ENCODE data around the gene POLR2J3.
"Not testable (repeated sequence)": the region's sequence is repeated elsewhere in the genome, so short reads cannot be mapped to it uniquely, and the experiment has no call there.

GRCh38 chr7:102611013-102611674 is 38.8 kb upstream of the POLR2J3 start:
- TF ChIP-seq EZH2 (IDR thresholded peaks at IDR 0.05; ENCODE audit: borderline replicate concordance, low read depth, low read length, severe bottlenecking); POLR2AphosphoS5 (IDR thresholded peaks at IDR 0.05; ENCODE audit: insufficient read depth, low read depth, low read length): not testable (repeated sequence)
- TF ChIP-seq, protein P1, sequence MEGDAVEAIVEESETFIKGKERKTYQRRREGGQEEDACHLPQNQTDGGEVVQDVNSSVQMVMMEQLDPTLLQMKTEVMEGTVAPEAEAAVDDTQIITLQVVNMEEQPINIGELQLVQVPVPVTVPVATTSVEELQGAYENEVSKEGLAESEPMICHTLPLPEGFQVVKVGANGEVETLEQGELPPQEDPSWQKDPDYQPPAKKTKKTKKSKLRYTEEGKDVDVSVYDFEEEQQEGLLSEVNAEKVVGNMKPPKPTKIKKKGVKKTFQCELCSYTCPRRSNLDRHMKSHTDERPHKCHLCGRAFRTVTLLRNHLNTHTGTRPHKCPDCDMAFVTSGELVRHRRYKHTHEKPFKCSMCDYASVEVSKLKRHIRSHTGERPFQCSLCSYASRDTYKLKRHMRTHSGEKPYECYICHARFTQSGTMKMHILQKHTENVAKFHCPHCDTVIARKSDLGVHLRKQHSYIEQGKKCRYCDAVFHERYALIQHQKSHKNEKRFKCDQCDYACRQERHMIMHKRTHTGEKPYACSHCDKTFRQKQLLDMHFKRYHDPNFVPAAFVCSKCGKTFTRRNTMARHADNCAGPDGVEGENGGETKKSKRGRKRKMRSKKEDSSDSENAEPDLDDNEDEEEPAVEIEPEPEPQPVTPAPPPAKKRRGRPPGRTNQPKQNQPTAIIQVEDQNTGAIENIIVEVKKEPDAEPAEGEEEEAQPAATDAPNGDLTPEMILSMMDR (IDR thresholded peaks at IDR 0.05; ENCODE audit: extremely low read depth in 1 of 2, insufficient read depth in 1 of 2, low read depth in 1 of 2, low read length in 2 of 2) = not testable (repeated sequence)
- TF ChIP-seq, protein P2, sequence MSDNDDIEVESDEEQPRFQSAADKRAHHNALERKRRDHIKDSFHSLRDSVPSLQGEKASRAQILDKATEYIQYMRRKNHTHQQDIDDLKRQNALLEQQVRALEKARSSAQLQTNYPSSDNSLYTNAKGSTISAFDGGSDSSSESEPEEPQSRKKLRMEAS (IDR thresholded peaks at IDR 0.05; ENCODE audit: insufficient read depth, insufficient read length) = not testable (repeated sequence)
